Measurements from ENCODE around the gene SMARCD3. TPM values are rescaled to one million over a fixed set of nuclear protein-coding genes. Genes with fewer than 3 reads are reported as not detected.

SMARCD3 gene
- total RNA-seq, 2 donors from 2014 or later: 40.0 to 43.5 TPM

GRCh38 chr7:151202836-151203235, 45.7 kb downstream of the SMARCD3 start:
- no peaks in the 10 kb centered on the region for H3K36me3 ChIP-seq (ENCODE audit: control insufficient read depth, insufficient read depth, low read length)
- no peaks in the 10 kb centered on the region for H3K9me3 ChIP-seq (ENCODE audit: control insufficient read depth, low read length)
- no peaks in the 10 kb centered on the region for H3K36me3 Mint-ChIP-seq (ENCODE audit: low read depth)
- H3K9ac ChIP-seq (ENCODE audit: extremely low read depth, low read length, poor library complexity, severe bottlenecking): no peak overlapping the region
- no peak overlapping the region for H3K27ac ChIP-seq (ENCODE audit: low read depth, low read length)
- no peaks in the 10 kb centered on the region for H3K4me1 ChIP-seq (ENCODE audit: control insufficient read depth, insufficient read depth, low read length)
- H3K9me3 Mint-ChIP-seq: no peaks in the 10 kb centered on the region
- H3K27me3 Mint-ChIP-seq (ENCODE audit: insufficient read depth): peaks cover 56% of the 10 kb centered on the region
- H3K27ac Mint-ChIP-seq: no peak overlapping the region
- no peak for DNase-seq
- peaks cover 6% of the 10 kb centered on the region for H3K27me3 ChIP-seq (ENCODE audit: control insufficient read depth, insufficient read depth, low read length, poor library complexity, severe bottlenecking)
- no peak overlapping the region for H3K4me3 ChIP-seq (ENCODE audit: low read length)
- no peak overlapping the region for H3K4me3 Mint-ChIP-seq
- H3K4me1 Mint-ChIP-seq: peaks cover 3% of the 10 kb centered on the region
- 94 to 95% methylated on average over 5 to 9 of the region's 9 CpGs for WGBS, 2 experiments (ENCODE audit: insufficient coverage in 1 of 2, insufficient read length in 1 of 2)
- TF ChIP-seq, protein P1, sequence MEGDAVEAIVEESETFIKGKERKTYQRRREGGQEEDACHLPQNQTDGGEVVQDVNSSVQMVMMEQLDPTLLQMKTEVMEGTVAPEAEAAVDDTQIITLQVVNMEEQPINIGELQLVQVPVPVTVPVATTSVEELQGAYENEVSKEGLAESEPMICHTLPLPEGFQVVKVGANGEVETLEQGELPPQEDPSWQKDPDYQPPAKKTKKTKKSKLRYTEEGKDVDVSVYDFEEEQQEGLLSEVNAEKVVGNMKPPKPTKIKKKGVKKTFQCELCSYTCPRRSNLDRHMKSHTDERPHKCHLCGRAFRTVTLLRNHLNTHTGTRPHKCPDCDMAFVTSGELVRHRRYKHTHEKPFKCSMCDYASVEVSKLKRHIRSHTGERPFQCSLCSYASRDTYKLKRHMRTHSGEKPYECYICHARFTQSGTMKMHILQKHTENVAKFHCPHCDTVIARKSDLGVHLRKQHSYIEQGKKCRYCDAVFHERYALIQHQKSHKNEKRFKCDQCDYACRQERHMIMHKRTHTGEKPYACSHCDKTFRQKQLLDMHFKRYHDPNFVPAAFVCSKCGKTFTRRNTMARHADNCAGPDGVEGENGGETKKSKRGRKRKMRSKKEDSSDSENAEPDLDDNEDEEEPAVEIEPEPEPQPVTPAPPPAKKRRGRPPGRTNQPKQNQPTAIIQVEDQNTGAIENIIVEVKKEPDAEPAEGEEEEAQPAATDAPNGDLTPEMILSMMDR (conservative IDR thresholded peaks at IDR 0.05): no peak

DNA sequence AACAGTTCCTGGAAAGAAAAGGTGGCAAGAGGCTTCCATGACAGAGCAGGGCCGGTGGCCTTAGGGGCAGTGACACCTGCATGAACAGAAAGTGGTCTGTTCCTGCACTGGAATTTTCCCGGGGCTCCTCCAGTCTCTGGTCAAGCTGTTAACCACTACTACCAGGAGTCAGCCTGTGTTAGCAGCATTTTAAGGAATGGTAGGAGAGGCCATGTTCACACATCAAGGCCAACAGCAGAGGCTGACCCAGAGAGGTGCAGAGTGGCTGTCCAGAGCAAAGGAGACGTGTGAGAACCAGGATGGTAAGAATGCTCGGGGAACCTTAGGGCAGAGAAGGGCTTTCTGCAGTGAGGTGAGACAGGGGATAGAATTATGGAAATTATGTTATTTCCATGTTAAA, 46.7 kb downstream of the SMARCD3 start:
- H3K36me3 Mint-ChIP-seq (ENCODE audit: low read depth): no peaks in the 10 kb centered on the region
- no peaks in the 10 kb centered on the region for H3K9me3 Mint-ChIP-seq
- H3K4me3 ChIP-seq (ENCODE audit: low read length): no peak overlapping the region
- no peak overlapping the region for H3K9ac ChIP-seq (ENCODE audit: extremely low read depth, low read length, poor library complexity, severe bottlenecking)
- 90 to 96% methylated on average over 3 to 4 of the region's 4 CpGs for WGBS, 2 experiments (ENCODE audit: insufficient coverage in 1 of 2, insufficient read length in 1 of 2)
- no peak overlapping the region for H3K4me3 Mint-ChIP-seq
- H3K36me3 ChIP-seq (ENCODE audit: control insufficient read depth, insufficient read depth, low read length): no peaks in the 10 kb centered on the region
- no peak overlapping the region for H3K27ac Mint-ChIP-seq
- H3K4me1 Mint-ChIP-seq: peaks cover 3% of the 10 kb centered on the region
- no peaks in the 10 kb centered on the region for H3K4me1 ChIP-seq (ENCODE audit: control insufficient read depth, insufficient read depth, low read length)
- TF ChIP-seq, protein P1 (conservative IDR thresholded peaks at IDR 0.05): no peak
- DNase-seq: no peak
- no peaks in the 10 kb centered on the region for H3K9me3 ChIP-seq (ENCODE audit: control insufficient read depth, low read length)
- peaks cover 6% of the 10 kb centered on the region for H3K27me3 ChIP-seq (ENCODE audit: control insufficient read depth, insufficient read depth, low read length, poor library complexity, severe bottlenecking)
- no peak overlapping the region for H3K27ac ChIP-seq (ENCODE audit: low read depth, low read length)
- H3K27me3 Mint-ChIP-seq (ENCODE audit: insufficient read depth): peaks cover 53% of the 10 kb centered on the region

GRCh38 chr7:151201344-151201743, 47.1 kb downstream of the SMARCD3 start:
- Mint-ChIP-seq H3K4me3 (no peak overlapping the region), H3K27me3 (ENCODE audit: insufficient read depth) (peaks cover 52% of the 10 kb centered on the region), H3K9me3 (no peaks in the 10 kb centered on the region), H3K4me1 (peaks cover 3% of the 10 kb centered on the region), H3K36me3 (ENCODE audit: low read depth) (no peaks in the 10 kb centered on the region), H3K27ac (no peak overlapping the region)
- H3K9me3 ChIP-seq (ENCODE audit: control insufficient read depth, low read length): no peaks in the 10 kb centered on the region
- no peaks in the 10 kb centered on the region for H3K4me1 ChIP-seq (ENCODE audit: control insufficient read depth, insufficient read depth, low read length)
- no peak overlapping the region for H3K4me3 ChIP-seq (ENCODE audit: low read length)
- no peak for DNase-seq
- no peaks in the 10 kb centered on the region for H3K36me3 ChIP-seq (ENCODE audit: control insufficient read depth, insufficient read depth, low read length)
- WGBS, 2 experiments (ENCODE audit: insufficient coverage in 1 of 2, insufficient read length in 1 of 2): 89 to 94% methylated on average over 2 to 3 of the region's 3 CpGs
- H3K9ac ChIP-seq (ENCODE audit: extremely low read depth, low read length, poor library complexity, severe bottlenecking): no peak overlapping the region
- H3K27me3 ChIP-seq (ENCODE audit: control insufficient read depth, insufficient read depth, low read length, poor library complexity, severe bottlenecking): peaks cover 6% of the 10 kb centered on the region
- TF ChIP-seq, protein P1 (conservative IDR thresholded peaks at IDR 0.05): no peak
- H3K27ac ChIP-seq (ENCODE audit: low read depth, low read length): no peak overlapping the region

Measured in endodermal cell (in vitro differentiated cells).